Ovary (tissue), 3 donors: ENCODE results near the gene TALDO1.
"Not testable (repeated sequence)": the region's sequence is repeated elsewhere in the genome, so short reads cannot be mapped to it uniquely, and the experiment has no call there.

ENCODE experiments used
- CTCF ChIP-seq, 3 donors: fragments of 450-650 bp in 2 of 3; fragments of 200-600 bp in 1 of 3; IDR thresholded peaks; one replicate each; pipeline versions ENCODE4 v1.5.1 to v1.8.0; 2016 to 2022; ENCODE audit warnings: antibody characterized with exemption in 3 of 3, mild to moderate bottlenecking in 1 of 3
- EP300 ChIP-seq: sonication (generic); formaldehyde crosslinking; IDR thresholded peaks from one replicate; pipeline ENCODE4 v1.6.1; 2017; ENCODE audit warnings: antibody characterized with exemption
- POLR2A ChIP-seq: fragments of 450-650 bp; IDR thresholded peaks from one replicate; pipeline ENCODE4 v1.6.1; 2017; ENCODE audit warnings: antibody characterized with exemption, mild to moderate bottlenecking, moderate library complexity
- donor health status: DM: no; HTN: no; CAD: no.

- not testable (repeated sequence) for TF ChIP-seq CTCF (IDR thresholded peaks at IDR 0.05); EP300; POLR2A
These were observed 9.4 kb upstream of the TALDO1 start for GRCh38 chr11:737899-738298.
